Activated CD8-positive, alpha-beta memory T cell treated with anti-CD3 and anti-CD28 coated beads for 48 hours (primary cell): Measurements from ENCODE around the gene ERG28.
"Not testable (repeated sequence)": the region's sequence is repeated elsewhere in the genome, so short reads cannot be mapped to it uniquely, and the experiment has no call there.

Source experiments
- DNase-seq, 3 experiments: peaks; one replicate each; pipeline ENCODE4 v3.0.0-alpha.2; 2020; ENCODE audit warnings: low read depth in 2 of 3, low spot score in 2 of 3

ERG28 gene

DNA sequence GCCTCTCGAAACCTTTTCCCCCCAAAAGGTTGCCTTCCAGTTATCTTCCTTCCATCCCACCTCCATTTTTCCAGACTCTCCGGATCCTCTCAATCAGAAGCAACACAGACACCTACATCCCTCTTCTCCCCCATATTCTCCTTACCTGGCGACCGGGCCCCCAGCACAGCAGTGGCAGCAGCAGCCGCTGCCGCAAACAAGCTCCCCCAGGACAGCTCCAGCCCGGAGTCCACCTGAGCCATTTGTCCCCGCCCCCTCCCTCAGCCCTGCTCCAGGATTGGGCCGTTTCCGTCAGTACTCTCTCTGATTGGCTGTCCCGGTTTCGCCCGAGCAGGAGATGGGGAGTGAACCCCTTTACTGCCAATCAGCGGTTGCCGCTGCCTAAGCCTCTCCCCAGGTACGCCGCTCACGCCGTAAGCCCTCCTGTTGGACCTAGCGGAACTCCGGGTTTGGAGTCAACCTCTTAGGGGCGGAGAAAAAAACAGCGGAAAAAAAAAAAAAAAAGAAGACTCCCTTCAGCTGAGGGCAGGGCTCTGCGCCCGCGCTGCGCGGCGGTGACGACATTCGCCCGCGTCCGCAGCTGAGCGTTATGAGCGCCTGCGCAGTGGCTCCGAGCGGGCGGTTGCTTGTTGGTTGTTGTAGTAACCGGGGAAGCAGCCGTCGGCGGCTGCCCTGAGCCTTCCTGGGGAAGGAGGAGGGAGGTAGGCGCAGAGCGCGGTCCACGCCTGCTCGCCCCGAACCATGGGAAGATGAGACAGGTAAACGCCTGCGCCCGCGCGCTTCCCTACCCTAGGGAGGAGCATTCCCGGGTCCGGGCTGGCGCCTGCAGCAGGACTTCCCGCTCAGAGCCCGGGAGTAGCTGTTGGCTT, at the start of gene ERG28, which contains the start of gene TTLL5:
TSS of gene ERG28 (minus strand) at position 247 of the 869 bp plus-strand sequence. CDS start 3,374 bp downstream, outside the sequence.
TSS of gene TTLL5 (plus strand) at position 617 of the 869 bp plus-strand sequence. CDS start 1,904 bp downstream, outside the sequence.
- peak; percentile 88 to 93 (median 88) for DNase-seq

DNA sequence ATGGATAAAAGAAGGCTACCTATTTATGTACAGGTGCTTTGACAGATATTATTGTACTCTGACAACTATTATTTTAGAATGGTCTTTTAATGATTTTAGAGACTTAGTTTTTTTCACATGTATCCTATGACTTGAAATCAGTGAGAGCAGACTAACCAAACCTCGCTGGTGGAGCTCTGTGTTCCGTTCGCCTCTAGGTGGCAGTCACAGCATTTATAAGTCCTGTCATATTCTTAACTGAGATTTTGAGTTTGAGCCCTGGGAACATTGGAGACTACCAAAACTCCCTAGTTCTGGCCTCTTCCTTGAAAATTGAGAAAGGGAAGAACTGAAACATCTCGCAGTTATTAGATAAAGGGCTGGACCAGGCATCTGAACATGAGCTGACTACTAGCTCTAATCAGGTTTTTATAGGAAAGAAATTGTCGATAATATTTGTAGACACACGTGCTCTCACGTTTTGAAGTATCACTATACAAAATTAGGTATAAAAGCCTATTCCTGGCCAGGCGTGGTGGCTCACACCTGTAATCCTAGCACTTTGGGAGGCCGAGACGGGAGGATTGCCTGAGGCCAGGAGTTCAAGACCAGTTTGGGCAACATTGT, 48.6 kb upstream of the ERG28 start:
- DNase-seq, result peak in 1 of 3 experiments; percentile 15

- DNase-seq, result no peak
Measured at GRCh38 chr14:75705014-75705413, 44.3 kb upstream of the ERG28 start.

DNA sequence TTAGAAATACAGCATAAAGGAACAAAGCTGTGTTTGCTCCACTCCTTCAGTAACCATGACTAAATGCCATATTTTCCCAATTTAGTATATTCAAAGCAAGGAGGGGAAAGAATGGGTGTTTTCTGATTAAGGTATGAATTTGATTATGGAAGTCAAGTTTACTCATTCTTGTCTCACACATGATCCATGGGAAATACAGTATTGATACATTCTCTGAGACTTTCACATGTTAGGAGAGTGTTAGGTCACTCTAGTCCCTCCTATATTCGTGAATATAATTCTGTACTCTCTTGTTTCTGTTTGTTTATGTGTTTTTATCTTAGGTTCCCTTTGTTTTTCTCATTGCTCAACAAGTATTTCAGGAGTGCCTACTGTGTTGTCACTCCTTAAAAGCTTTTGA, 42.8 kb upstream of the ERG28 start:
- no peak for DNase-seq

DNA sequence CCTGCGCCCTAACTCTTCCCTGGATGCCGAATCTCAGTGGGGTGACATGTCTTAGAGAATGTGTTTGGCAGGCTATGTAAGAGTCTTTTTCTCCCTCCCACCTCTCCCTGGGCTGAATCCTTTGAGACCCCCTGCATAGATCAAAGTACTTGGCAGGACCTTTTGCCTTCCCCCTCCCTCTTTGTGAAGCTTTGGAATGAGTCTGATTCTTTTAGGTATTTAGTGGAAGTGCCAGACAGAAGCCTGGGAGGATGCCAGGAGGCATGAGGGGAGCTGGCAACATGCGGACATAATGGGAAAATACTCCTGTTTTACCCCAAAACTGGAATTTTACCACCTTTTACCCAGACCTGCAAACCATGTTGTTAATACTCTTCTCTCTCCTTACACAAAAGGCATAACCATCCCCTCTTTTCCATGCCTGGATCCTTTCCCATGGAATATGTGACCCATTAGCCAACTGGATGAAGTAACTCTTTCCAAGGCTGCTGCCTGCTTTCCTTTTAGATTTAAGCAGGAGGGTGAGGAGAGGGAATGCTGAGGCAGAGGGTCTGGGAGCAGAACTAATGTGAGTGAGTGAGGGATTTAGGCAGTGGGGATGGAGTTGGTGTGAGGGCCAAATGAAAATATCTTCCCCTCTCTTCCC, 42.1 kb upstream of the ERG28 start:
- DNase-seq, result no peak

- DNase-seq, result no peak
Measured at GRCh38 chr14:75702122-75702521, 41.4 kb upstream of the ERG28 start.

GRCh38 chr14:75700295-75700694, 39.6 kb upstream of the ERG28 start:
- no peak for DNase-seq

- no peak for DNase-seq
Measured at GRCh38 chr14:75699331-75699730, 38.7 kb upstream of the ERG28 start.

DNA sequence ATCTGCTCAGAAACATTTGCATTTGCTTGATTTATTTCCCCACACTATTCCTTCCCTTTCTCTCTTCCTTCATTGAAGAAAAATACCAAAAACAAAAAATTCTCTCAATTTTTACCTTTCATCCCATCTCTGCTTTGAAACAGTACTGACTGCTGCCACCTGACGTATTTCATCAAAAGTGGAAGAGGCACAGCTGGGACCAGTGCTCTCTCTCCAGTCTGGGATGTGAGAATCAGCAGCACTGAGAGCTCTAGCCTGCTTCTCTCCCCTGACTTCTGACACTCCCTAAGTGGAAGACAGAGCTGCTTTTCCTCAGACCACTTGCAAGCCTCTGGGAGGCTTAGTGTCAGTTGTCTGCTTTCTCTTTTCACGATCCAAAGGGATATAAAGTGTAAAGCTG, 37.2 kb upstream of the ERG28 start:
- DNase-seq, result no peak

- DNase-seq, result no peak
Measured at GRCh38 chr14:75697386-75697785, 36.7 kb upstream of the ERG28 start.

- not testable (repeated sequence) for DNase-seq
Measured at GRCh38 chr14:75695025-75695424, 34.3 kb upstream of the ERG28 start.

DNA sequence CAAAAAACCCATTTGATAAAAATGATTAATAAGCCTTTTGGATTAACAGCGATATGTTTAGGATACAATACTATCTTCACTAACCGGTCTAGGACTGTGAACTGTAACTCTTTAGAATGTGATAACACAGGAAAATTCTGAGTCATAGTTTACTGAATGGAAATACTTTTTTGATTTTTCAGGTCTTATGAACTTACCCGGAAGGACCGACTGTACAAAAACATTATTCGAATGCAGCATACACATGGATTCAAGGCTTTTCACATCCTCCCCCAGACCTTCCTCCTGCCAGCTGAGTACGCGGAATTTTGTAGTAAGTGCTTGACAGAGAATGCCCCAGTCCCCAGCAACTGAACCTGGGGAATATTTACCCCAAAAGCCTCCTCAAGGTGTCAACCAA, 29.3 kb upstream of the ERG28 start:
- DNase-seq, result no peak

DNA sequence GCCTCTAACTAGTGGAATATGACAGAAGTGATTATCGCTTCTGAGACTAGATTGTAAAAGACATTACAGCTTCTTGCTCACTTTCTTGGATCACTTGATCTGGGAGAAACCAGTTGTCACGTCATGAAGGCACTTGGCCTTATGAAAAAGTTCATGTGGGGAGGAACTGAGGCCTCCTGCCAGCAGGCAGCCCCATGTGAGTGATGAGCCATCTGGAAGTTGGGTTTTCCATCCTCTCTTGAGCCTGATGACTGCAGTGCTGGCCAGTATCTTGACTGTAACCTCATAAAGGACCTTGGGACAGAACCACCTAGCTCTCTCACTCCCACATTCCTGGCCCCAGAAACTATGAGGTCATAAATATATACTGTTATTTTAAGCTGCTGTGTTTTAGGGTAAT, 28.3 kb upstream of the ERG28 start:
- DNase-seq, result no peak

DNA sequence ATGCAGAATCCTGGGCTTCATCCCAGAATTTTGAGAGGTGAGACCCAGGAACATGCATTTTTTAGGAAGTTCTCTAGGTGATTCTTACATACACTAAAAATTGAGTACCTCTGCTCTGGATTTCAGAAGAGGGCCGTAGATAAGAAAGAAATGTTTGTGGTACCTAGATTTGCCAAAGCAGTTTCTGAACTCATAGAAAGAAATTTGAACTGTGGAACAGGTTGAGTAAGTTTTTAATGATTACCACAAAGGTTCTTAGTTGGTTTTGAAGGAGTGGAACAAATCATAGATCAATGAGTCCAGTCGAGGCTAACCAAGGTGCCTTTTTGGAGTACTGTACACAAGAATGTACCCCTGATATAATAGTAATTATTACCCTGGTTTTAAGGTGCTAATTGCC, 25.2 kb upstream of the ERG28 start:
- no peak for DNase-seq

- DNase-seq, result no peak
Measured at GRCh38 chr14:75675265-75675960, 14.7 kb upstream of the ERG28 start.

DNA sequence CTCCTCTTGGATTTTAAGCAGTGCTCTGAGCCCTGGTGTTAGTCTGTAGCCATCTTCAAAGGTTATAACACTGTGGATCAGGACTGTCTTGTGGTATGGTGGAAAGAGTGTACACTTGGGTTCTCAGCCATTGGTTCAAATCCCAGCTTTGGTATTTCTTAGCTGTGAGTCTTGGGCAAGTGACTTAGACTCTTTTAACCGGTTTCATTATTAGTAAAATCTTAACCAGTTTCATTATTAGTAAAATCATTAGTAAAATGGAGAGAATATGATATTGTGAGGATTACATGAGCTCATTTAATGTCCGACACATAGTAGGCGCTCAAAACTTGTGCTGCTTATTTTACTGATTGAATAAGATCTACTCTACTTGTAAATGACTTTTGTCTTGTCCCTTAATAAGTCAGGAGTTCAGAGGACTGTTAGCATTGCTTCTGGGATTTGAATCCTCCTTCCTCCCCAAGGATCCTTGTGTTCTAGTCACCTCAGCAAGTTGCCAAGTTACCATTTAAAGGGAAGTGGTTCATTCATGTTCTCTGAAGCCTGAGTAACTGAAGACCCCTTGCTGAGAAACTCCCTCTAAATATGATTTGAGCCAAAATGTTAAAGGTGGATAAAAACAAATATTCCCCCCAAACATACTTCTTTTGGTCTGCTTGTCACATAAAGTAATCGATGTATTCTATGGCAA, 12.8 kb upstream of the ERG28 start:
- DNase-seq, result no peak

DNA sequence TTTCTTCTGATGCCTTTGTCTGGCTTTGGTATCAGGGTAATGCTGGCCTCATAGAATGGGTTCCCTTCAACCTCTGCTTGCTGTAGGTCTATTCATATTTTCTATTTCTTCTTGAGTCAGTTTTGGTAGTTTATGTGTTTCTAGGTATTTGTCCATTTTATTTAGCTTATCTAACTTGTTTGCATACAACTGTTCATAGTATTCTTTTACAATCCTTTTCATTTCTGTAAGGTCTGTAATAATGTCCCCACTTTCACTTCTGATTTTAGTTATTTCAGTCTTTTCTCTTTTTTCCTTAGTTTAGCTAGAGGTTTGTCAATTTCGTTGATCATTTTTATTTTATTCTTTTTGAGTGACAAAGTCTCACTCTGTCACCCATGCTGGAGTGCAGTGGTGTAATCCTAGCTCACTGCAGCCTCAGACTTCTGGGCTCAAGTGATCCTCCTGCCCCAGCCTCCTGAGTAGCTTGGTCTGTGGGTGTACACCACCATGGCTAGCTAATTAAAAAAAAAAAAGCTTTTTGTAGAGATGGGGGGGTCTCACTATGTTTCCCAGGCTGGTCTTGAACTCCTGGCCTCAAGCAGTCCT, 12.0 kb upstream of the ERG28 start:
- DNase-seq, result no peak

GRCh38 chr14:75667099-75667765, 6.6 kb upstream of the ERG28 start:
- no peak for DNase-seq

GRCh38 chr14:75662966-75663365, 2.3 kb upstream of the ERG28 start:
- DNase-seq, result no peak

DNA sequence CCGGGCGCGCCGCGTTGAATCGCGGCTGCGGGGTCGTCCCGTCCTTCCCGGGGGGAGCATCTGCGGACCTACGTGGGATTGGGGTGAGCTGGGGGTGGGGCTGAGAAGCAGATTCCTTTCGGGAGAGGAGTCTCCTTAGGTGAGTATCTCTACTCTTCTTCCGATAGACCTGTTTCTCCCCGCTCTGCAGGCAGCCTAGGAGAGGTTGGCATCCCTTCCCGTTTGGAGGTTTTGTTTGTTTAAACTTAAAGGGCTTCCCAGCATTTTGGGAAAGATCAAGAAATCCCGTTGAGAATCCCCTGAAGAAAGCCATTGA, 781 bp upstream of the ERG28 start:
- DNase-seq, result no peak
